Right ventricle myocardium superior (tissue), 1 donor: ENCODE measurements around the gene PDE6B. TPM values are rescaled to one million over a fixed set of nuclear protein-coding genes. Genes with fewer than 3 reads are reported as not detected.

Experiments
- ATAC-seq: fragments of 200-7000 bp; cut with Tn5 transposase; one replicate; pipeline ENCODE4 v1.9.1; 2020; ENCODE audit warnings: mild to moderate bottlenecking; ENCODE audit not compliant: poor library complexity
- DNase-seq: peaks from one replicate; pipeline ENCODE4 v3.0.0-alpha.2; 2020
- intact Hi-C: fragments of 100-400 bp; cut with DNase I; formaldehyde crosslinking; loops from one replicate; pipeline ENCODE4 v1.11.2; 2022
- total RNA-seq: library from RNA; stranded (reverse); fragmentation: NEBNext Ultra II Directional; extraction: Animal tissue kit (Norgen Biotek cat#: 25700); gene quantifications from one replicate; pipeline ENCODE4 v1.2.1, GENCODE V29; 2021
- donor health status: DM: no; HTN: yes; CAD: no; lungs with severe emphysema.

PDE6B gene
- total RNA-seq, 1 donor from 2014 or later, result 1.1 TPM

DNA sequence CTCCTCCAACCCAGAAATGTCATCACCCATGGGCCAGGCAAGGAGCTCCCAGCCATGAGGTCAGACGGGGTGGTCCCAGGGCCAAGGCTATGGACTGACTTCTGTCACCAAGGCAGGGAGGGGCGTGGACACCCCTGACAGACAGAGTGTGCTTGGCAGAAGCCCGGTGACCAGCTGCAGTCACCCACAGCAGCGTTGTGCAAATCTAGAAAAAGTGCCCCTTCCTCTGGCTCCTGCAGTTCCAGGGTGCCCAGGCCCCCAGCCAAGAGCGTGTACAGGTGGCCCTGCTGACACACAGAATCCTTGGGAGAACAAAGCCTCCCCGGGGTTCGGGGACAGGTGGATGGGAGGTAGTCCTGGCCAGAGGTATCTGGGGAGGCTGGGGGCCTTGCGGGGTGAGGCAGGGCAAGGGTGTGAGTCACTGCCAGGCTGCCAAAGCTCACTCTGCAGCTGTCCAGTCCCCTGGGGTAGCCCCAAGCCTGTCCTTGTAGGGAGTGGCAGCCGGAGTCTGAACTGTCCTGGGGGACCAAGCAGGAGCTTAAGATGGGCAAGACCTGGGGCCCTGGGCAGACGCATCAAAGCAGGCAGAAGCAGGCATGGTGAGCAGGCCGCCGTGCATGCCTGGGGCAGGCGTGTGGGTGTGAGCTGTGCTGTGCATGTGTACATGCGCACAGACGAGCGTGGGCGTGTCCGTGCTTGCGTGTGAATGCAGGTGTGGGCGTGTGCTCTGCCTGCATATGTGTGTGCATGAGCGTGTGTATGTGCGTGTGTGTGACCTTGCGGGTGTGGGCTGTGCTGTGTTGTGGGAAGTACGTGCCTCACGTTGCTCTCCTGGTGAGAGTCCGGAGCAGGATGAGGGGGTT lies 52.3 kb downstream of the PDE6B start:
- intact Hi-C loops, result no loop called here
- no peak for DNase-seq
- no peak for ATAC-seq

DNA sequence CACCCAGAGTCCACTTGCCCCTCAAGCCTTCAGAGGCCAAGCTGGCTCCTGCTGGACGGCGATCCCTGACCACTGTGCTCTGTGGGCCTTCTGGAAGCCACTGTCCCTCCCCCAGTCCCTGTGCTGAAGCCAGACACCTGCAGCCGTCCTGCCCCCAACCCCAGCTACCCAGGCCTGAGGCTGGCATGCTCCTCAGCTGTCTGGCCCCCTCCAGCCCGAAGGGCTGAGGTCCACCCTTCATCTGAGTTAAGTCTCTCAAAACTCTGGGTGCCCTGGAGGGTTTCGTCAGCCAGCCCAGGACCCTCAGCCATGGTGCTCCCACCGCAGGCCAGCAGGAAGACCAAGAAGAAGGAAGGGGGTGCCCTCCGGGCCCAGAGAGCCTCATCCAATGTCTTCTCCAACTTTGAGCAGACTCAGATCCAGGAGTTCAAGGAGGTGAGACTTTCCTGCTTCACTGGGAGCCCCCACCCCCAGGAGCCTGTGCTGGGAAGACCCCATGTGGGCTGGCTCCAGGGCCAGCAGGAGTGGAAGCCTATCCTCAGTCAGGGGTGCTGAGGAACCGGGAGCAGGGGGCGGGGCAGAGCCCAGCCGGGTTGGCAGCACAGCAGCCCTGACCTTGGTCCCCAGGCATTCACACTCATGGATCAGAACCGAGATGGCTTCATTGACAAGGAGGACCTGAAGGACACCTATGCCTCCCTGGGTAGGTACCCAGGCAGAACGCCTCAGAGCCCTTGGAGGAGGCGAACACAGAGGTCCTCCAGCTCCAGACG lies 53.1 kb downstream of the PDE6B start:
- DNase-seq, result no peak
- intact Hi-C loops, result no loop called here

DNA sequence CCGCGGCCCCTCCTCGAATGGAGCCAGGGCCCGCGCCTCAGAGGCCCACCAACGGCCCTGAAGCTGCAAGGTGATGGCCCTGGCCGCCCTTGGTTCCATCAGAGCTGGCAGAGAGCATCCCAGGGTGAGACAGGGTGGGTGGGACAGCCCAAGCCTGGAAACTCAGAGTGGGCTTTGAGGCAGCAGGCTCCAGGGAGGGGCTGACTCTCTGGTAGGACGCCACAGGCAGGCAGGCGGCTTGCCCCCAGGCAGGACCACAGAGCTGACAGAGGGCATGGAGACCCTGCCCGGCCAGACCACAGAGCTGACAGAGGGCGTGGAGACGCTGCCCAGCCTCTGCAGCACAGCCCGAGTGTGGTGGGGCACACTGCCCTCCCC lies 53.7 kb downstream of the PDE6B start:
- intact Hi-C loops, result no loop called here
- DNase-seq, result no peak
- ATAC-seq, result no peak

More for the DNA sequence above, 53.1 kb downstream of the PDE6B start:
- no peak for ATAC-seq

DNA sequence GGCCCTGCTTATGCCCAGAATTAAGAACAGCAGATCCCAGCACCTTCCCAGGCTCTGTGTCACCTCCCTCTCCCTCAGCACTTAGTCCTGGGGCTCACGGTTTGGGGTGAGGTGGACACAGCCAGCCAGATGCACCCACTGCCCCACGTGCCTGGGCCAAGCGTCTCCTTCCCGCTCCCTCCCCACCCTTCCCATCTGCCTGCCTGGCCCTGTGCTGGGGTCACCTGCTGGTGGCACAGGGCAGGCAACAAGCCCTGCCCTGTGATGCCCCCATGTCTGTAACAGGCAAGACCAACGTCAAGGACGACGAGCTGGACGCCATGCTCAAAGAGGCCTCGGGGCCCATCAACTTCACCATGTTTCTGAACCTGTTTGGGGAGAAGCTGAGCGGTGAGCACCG lies 54.3 kb downstream of the PDE6B start:
- intact Hi-C loops, result no loop called here

DNA sequence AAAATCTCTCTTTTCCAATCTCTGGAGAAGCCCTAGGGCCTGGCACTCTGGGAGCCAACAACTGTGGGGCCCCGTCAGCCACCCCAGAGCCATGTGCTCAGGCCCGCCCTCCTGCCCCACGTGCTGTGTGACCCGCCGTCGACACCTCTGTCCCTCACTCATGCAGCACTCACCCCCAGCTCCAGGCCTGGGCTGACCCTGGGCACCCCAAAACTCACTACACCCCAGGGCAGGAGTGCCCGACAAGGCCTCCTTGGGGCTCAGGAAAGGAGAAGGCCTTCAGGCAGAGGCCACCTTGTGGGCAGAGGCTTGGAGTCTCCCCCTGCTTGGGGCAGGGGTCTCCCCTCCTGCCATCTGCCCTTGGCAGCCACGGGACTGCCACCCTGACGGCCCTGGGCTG lies 54.7 kb downstream of the PDE6B start:
- ATAC-seq, result no peak
- no peak for DNase-seq
- intact Hi-C loops, result no loop called here

More for the DNA sequence above, 54.3 kb downstream of the PDE6B start:
- DNase-seq, result no peak
- no peak for ATAC-seq

DNA sequence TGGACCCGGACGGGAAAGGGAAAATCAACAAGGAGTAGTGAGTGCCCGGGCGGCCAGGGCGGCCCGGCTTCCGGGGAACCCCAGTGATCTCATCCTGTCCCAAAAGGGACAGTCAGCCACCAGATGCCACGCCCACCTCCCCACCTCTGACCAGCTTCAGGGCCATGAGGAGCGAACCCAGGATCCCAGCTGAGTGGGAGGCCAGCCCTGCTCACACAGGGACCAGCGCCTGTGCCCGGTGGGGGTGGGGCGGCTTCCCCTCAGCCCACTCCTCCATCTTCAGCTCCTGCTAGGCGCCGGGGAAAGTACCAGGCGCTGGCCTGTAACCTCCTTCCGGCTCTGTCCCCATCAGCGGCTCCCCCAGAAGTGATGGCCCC lies 55.2 kb downstream of the PDE6B start:
- ATAC-seq (no peak), DNase-seq (peak; percentile 63)
- intact Hi-C loops, result no loop called here

DNA sequence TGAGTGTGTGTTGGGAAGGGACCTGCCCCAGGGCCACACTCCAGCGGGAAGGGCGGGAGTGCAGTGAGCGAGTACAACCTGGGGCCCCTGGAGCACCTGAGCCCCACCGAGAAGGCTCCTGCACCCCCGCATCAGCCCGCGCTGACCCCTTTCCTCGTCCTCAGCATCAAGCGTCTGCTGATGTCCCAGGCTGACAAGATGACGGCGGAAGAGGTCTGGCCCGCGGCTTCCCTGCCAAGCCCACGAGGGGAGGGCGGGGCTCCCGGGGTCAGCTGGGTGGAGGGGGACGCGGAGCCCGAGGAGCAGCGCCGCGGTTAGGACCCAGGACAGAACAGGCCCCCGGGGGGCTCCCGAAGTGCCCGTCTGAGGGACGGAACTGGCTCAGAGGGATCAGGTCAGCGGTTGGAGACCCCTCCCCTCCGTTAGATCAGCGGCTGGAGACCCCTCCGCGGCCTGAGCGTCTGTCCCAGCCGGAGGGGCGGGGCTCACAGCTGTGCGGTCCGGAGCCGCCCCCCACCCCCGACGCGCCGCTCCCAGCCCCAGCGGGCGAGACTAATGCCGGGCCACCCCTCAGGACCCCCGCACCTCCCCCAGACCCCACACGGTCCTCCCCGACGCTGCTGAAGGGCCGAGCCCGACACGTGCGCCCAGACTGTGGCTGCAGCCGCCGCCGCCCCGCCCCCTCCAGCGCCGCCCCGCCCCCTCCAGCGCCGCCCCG lies 55.7 kb downstream of the PDE6B start:
- intact Hi-C loops, result no loop called here
- ATAC-seq, result peak; percentile 58
- peak; percentile 84 for DNase-seq

DNA sequence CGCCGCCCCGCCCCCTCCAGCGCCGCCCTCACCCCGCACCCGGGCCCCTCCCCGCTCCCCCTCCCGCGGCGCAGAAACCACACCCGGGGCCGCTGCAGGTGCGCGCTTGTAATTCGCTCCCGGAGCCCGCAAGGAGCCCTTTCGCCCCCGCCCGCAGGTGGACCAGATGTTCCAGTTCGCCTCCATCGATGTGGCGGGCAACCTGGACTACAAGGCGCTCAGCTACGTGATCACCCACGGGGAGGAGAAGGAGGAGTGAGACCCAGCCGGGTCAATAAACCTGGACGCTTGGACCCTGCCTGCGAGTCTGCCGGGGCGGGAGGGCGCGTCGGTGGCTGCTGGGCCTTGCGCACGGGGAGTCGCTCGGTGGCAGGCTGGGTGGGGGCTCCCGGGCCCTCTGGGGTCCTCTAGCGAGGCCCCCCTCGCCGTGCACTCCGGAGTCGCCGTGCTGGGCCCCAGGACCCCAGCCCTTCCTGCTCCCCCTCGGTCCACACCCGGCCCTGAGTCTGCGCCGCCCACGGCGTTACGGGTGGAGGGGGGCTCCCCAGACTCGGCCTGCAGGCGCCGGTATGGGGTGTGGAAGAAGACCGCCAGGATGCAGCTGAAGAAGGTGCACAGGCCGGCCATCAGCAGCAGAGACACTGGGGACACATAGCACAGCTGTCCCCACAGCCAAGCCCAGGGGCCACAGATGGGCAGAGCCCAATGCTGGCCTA lies 56.5 kb downstream of the PDE6B start:
- ATAC-seq (no peak), DNase-seq (peak; percentile 67)
- intact Hi-C loops, result no loop called here

DNA sequence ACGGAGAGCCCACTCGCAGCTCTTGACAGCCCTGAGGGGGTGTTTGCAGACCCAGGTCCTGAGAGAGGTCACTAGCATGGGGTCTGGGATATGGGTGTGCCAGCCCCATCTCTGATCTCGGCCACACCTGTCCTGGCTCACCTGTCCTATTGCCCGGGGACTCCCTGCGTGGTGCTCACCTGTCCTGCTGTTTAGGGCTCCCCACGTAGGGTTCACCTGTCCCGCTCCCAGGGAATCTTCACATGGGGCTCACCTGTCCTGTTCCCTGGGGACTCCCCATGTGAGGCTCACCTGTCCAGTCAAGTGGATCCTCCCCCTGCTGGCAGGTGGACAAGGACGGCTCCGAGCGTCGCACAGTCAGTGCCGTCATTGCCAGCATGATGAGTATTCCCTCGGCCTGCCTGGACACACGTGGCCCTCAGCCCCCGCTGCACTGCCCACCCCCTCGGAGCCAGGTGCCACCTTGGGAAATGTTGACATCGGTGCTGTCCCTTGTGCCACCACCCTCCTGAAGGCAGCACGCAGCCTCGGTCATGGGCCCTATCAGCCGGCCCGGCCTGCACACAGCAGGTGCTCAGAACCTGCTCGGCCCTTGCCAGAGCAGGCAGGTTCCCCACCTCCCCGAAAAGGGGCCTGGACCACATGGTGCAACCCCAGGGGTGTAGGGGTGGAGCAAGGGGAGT lies 57.3 kb downstream of the PDE6B start:
- ATAC-seq, result no peak
- DNase-seq, result peak; percentile 40
- intact Hi-C loops, result no loop called here

DNA sequence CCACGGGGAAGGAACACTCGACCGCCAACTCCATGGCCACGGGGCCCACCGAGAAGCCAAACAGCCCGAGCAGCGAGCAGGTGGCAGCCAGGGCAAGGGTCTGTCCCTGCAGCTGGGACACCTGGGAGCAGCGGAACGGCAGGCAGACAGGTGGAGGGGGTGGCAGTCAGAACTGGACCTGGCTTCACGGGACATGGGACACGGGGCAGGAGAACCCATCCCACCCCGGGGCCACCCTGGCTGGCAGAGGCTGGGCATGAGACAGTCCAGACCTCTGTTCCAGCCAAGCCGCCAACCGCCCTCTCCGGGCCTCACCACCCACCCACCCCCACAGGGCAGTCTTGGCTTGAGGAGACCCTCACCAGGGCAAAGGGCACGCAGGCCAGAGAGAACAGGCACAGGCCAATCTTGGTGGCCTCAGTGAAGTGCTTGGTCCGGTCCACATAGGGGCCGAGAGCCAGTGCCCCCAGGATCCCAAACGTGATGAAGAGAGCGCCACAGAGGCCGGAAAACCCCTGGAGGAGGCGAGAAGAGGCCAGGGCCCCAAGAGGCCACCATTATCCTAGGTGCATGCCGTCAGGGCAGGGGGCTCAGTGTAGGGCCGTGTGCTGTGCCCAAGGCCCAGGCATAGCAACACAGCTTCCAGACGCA lies 58.0 kb downstream of the PDE6B start:
- DNase-seq, result peak; percentile 42
- no peak for ATAC-seq
- intact Hi-C loops, result no loop called here

DNA sequence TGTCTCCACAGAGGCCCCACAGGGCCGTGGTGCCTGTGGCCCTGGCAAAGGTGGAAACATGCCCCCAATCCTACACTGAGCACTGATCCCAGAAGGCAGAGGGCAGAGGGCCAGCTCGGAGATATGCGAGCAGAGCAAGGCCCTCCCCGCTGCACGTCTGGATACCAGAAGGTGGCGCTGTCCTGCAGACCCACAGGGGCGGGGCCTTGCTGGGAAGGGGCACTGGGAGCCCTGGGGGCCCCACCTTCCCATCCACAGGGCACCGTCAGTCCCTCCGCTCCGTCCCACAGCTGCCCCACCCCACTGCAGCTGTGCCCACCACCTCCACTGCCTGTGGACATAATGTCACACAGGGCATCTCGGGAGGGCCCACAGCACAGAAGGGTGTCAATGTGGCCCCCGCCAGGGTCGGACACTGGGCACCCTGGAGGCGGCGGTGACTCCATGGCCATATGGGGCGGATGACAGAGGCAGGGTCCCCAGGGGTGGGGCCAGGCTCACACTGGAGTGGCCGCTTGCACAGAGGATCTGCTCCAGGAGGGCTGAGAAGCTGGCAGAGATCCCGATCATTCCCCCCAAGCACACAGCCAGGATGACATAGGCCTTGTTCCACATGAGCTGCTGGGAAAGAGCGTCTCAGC lies 58.7 kb downstream of the PDE6B start:
- ATAC-seq (peak; percentile 27), DNase-seq (peak; percentile 88)
- intact Hi-C loops, result no loop called here

DNA sequence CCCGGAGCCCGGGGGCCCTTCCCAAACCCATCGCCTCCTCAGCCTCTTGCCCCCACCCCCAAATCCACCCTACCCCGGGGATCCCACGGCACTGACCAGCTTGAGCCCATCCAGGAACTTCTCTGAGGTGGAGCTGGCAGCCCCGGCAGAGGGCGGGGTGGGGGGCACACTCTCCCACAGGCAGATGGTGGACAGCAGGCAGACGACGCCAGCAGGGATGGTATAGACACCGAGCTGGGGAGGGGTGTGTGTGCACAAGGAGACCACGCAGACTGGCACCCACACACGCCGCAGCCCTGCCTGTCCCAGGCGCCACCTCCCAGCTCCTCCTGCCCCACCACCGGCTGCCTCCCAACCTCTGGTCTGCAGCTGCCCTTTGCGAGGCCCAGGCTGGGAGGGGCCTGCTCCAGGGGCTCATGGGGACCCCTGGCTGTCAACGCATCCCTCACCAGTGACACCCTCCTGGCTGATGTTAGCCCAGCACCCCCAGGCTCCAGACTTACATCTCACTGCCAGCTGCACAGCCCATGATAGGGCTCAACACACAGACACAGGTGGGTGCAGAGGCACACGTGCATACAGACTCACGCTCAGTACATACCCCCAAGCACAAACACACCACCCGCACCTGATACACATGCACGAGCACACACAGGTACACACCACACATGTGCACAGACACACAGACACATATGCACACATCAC lies 59.4 kb downstream of the PDE6B start:
- intact Hi-C loops, result no loop called here

DNA sequence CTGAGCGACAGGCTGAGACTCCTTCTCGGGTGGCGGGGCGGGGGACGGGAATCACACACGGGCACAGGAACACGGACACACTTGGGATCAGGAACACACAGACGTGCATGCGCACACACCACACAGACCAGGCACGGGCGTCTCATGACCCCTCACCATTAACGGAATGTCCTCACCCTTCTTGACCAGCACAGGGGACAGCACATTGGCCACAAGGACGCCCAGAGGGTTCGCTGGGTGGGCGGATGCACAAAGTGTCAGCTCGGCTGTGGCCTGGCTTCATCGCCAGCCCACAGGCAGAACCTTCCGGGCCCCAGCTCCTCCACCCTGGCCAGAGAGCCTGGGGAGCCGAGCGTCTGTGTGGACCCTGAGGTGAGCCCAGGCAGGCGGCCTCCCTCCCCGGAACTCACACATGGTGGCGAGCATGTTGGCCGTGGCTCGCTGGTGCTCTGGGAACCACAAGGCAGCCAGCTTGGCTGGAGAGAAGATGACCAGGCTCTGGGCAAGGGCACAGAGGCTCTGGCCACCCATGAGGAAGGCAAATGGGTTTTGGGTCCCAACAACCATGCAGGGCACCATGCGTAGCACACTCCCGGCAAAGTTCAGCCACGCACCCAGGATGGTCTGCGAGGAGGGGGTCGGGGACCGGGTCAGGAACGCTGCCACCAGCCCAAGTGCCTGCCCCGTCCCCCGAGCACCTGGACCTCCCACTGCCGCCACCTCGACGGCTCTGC lies 60.5 kb downstream of the PDE6B start:
- DNase-seq (peak; percentile 44), ATAC-seq (no peak)
- intact Hi-C loops, result no loop called here

More for the DNA sequence above, 59.4 kb downstream of the PDE6B start:
- ATAC-seq, result no peak
- peak; percentile 38 for DNase-seq

DNA sequence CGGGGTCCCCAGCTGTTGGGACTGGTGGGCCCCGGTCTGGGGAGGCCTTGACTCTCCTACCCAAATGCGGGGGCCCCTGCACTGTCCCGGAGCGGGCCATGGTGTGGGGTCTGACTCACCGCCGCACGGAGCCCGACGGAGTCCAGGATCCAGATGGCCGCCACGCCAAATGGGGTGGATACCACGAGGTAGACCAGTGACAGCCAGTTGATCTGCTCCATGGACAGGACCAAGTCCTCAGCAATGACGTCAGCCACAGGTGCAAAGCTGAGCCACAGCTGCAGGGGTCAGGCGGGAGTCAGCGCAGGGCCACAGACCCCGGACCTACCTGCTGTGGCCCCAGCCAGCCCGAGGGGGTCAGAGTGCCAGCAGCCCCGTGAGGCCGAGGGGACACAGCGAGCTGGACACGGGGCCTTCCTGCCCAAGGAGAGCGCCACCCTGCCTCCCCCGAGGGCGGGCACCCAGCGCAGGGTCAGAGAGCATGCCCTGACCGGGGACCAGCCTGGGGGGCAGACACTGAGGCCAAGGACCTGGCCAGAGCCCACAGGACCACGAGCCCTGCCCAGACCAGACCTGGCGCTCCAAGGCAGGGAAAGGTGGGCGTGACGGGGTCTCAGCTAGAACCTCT lies 61.2 kb downstream of the PDE6B start:
- intact Hi-C loops, result no loop called here
- ATAC-seq (no peak), DNase-seq (no peak)

DNA sequence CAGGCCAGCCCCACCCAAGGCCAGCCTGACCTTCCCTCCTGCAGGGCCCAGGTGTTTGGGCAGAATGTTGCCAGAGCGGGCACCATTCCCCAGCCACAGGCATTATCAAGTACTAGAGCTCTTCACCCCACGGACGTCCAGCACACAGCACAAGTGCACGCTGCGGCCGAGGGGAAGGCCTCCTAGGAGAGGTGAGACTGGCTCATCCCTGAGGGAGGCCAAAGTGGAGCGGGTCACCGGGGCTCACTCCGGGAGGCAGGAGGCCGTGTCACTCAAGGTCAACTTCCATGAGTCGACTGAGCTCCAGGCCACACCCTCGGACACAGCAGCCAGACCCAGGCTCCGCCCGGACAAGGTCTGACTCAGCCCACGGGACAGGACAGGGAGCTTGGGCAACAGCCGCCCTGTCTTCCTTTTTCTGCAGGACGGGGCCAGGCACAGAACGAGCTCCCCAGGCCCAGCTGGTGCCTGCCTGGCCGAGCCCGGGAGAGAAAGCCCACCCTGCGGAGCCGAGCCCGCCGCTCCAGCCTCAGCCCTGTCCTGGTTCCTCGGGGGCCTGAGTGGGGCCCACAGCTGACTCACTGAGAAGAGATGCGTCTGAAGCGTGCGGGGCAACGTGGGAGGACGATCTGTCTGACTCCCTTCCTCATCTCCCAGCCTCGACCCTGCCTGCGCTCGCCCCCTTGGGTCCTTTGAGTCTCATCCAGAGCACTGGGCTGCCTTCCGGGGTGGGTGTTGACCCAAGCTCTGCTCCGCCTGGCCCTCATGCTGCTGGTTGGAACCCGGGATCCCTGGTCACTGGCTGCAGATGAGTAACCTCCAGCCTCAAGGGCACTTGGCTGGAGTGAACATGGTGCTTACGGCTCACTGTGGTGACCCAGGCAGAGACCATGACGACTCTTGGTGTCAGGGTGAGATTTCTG lies 61.9 kb downstream of the PDE6B start:
- peak; percentile 85 for ATAC-seq
- intact Hi-C loops, result no loop called here
- DNase-seq, result peak; percentile 96
